ENCODE results near the gene CNOT6.
"Not testable (repeated sequence)": the region's sequence is repeated elsewhere in the genome, so short reads cannot be mapped to it uniquely, and the experiment has no call there.

Gene CNOT6

DNA sequence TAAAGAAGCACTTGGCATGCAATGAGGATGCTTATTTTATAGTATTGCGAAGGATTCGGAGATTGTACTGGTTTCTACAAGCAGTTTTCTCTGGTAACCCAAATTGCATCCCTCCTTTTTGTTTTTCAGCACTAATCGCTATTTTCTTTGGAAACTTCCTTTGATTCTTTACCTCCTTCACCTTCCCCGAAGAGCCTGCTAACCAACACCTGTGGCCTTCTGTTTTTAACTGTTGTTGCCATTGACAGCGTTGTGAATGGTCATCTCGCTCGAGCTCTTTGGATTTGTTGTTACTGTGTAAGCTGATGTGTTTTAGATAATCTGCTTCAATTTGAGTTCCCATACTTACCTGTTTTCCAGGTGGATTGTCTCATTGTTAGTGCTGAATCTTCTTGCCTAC, 1.1 kb downstream of the CNOT6 start:
- H3K27ac ChIP-seq (ENCODE audit: low read length): 0 out of 2 replicates have a peak overlapping the region, but pooled peaks have one; percentile 55
- H2AFZ ChIP-seq (ENCODE audit: low read depth, low read length): no peak overlapping the region
- H3K4me2 ChIP-seq (ENCODE audit: low read length): peak overlapping the region; percentile 92
- peaks cover 60% of the 10 kb centered on the region for H3K79me2 ChIP-seq (ENCODE audit: low read length)
- TF ChIP-seq, protein P1, sequence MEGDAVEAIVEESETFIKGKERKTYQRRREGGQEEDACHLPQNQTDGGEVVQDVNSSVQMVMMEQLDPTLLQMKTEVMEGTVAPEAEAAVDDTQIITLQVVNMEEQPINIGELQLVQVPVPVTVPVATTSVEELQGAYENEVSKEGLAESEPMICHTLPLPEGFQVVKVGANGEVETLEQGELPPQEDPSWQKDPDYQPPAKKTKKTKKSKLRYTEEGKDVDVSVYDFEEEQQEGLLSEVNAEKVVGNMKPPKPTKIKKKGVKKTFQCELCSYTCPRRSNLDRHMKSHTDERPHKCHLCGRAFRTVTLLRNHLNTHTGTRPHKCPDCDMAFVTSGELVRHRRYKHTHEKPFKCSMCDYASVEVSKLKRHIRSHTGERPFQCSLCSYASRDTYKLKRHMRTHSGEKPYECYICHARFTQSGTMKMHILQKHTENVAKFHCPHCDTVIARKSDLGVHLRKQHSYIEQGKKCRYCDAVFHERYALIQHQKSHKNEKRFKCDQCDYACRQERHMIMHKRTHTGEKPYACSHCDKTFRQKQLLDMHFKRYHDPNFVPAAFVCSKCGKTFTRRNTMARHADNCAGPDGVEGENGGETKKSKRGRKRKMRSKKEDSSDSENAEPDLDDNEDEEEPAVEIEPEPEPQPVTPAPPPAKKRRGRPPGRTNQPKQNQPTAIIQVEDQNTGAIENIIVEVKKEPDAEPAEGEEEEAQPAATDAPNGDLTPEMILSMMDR (IDR thresholded peaks at IDR 0.05; ENCODE audit: low read depth, low read length): no peak
- no peak for TF ChIP-seq EZH2phosphoT487 (IDR thresholded peaks at IDR 0.05; ENCODE audit: low read depth)
- H3K9ac ChIP-seq (ENCODE audit: low read length): peak overlapping the region; percentile 82
- no peaks in the 10 kb centered on the region for H3K27me3 ChIP-seq (ENCODE audit: low read depth, low read length)
- peaks cover 42% of the 10 kb centered on the region for H4K20me1 ChIP-seq (ENCODE audit: insufficient read depth, low read length)
- no peaks in the 10 kb centered on the region for H3K9me3 ChIP-seq (ENCODE audit: insufficient read depth, low read length)
- peak overlapping the region; percentile 86 for H3K4me3 ChIP-seq (ENCODE audit: low read length)
- peaks cover 18% of the 10 kb centered on the region for H3K36me3 ChIP-seq (replicated peaks; ENCODE audit: low read depth, low read length)
- peaks cover 15% of the 10 kb centered on the region for H3K4me1 ChIP-seq (ENCODE audit: low read length)

DNA sequence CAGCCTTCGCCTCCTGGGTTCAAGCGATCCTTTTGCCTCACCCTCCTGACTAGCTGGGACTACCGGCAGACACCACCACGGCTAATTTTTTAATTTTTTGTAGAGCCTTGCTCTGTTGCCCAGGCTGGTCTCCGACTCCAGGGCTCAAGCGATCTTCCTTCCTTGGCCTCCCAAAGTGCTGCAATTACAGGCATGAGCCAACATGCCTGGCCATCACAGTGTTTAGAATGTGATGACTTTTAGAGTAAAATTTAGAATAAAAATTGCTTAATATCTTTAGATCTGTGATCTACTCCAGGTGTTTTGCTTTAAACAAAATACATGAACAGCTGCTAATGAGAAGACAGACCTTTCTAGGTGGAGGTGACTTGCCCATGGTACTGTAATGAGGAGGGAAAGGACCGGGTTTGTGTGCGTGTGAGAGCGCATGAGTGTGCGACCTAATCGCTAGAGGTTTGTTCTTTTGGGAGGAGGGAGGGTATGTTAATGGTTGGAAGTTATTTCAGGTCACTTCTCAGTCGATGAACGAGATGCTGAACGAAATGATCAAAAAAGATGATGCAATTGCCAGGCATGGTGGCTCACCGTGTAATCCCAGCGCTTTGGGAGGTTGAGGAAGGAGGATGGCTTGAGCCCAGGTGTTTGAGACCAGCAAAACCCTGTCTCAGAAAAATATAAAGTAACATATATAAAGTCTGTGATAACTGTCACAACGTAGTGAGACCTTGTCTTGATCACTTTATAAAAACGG, 2.0 kb downstream of the CNOT6 start:
- Histone ChIP-seq H3K79me2 (ENCODE audit: low read length) (peaks cover 69% of the 10 kb centered on the region), H3K4me3 (ENCODE audit: low read length) (no peak overlapping the region), H3K4me2 (ENCODE audit: low read length) (peak overlapping the region; percentile 92), H4K20me1 (ENCODE audit: insufficient read depth, low read length) (peaks cover 48% of the 10 kb centered on the region), H2AFZ (ENCODE audit: low read depth, low read length) (no peak overlapping the region), H3K9me3 (ENCODE audit: insufficient read depth, low read length) (no peaks in the 10 kb centered on the region), H3K27ac (ENCODE audit: low read length) (no peak overlapping the region), H3K9ac (ENCODE audit: low read length) (no peak overlapping the region), H3K27me3 (ENCODE audit: low read depth, low read length) (no peaks in the 10 kb centered on the region), H3K4me1 (ENCODE audit: low read length) (peaks cover 15% of the 10 kb centered on the region), H3K36me3 (replicated peaks; ENCODE audit: low read depth, low read length) (peaks cover 18% of the 10 kb centered on the region)
- TF ChIP-seq, protein P1 (IDR thresholded peaks at IDR 0.05; ENCODE audit: low read depth, low read length): no peak

DNA sequence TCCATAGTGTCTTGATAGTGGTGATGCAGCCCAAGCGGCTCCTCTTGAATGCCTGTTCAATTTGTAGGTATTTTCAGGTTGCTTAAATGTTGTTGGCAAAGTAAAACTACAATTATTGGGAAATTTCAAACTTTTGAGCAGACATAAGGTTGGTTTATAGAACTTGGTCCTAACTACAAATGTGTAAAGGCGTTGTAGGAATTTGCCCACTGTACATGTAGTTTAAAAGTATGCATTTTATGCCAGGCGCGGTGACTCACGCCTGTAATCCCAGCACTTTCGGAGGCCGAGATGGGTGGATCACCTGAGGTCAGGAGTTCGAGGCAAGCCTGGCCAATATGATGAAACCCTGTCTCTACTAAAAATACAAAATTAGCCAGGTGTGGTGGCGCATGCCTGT, 2.6 kb downstream of the CNOT6 start:
- H3K79me2 ChIP-seq (ENCODE audit: low read length): peaks cover 76% of the 10 kb centered on the region
- H3K4me1 ChIP-seq (ENCODE audit: low read length): peaks cover 15% of the 10 kb centered on the region
- peaks cover 54% of the 10 kb centered on the region for H4K20me1 ChIP-seq (ENCODE audit: insufficient read depth, low read length)
- H2AFZ ChIP-seq (ENCODE audit: low read depth, low read length); H3K4me3 ChIP-seq (ENCODE audit: low read length); H3K9ac ChIP-seq (ENCODE audit: low read length); H3K27me3 ChIP-seq (ENCODE audit: low read depth, low read length); H3K9me3 ChIP-seq (ENCODE audit: insufficient read depth, low read length); H3K4me2 ChIP-seq (ENCODE audit: low read length); H3K27ac ChIP-seq (ENCODE audit: low read length): not testable (repeated sequence)
- H3K36me3 ChIP-seq (replicated peaks; ENCODE audit: low read depth, low read length): peaks cover 18% of the 10 kb centered on the region

DNA sequence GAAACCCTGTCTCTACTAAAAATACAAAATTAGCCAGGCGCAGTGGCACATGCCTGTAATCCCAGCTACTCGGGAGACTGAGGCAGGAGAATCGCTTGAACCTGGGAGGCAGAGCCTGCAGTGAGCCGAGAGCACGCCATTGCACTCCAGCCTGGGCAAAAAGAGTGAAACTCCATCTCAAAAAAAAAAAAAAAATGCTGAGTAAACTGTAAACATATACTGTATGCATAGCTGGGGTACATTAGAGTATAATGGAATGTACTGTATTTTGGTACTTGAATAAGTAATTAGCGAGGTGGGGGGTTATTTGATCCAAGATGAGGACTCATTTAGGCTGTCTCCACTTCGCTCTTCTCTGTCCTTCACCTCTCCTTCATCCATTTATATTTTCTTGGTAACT, 3.7 kb downstream of the CNOT6 start:
- not testable (repeated sequence) for H2AFZ ChIP-seq (ENCODE audit: low read depth, low read length); H3K27ac ChIP-seq (ENCODE audit: low read length); H3K27me3 ChIP-seq (ENCODE audit: low read depth, low read length); H3K9ac ChIP-seq (ENCODE audit: low read length); H3K4me3 ChIP-seq (ENCODE audit: low read length); H3K4me2 ChIP-seq (ENCODE audit: low read length); H3K9me3 ChIP-seq (ENCODE audit: insufficient read depth, low read length)
- peaks cover 86% of the 10 kb centered on the region for H3K79me2 ChIP-seq (ENCODE audit: low read length)
- peaks cover 61% of the 10 kb centered on the region for H4K20me1 ChIP-seq (ENCODE audit: insufficient read depth, low read length)
- H3K36me3 ChIP-seq (replicated peaks; ENCODE audit: low read depth, low read length): peaks cover 21% of the 10 kb centered on the region
- H3K4me1 ChIP-seq (ENCODE audit: low read length): peaks cover 15% of the 10 kb centered on the region

DNA sequence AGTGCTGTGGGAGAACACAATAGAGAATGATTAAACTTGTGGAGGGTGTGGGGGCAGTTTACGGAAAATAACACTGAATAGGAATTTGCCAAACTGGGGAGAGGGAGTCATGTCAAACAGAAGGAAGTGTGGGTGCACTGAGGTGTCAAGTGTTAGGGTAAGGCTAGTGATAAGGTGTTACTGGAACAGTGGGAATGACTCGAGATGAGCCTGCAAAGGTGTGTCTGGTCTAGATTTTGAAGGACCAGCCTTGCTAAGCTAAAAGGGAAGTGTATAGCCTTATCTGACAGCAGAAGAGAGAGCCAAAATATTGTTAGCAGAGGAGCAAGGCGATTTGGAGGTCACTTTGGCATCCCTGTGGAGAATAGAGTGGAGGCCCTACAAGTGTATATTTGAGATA, 4.2 kb downstream of the CNOT6 start:
- H3K9me3 ChIP-seq (ENCODE audit: insufficient read depth, low read length): no peaks in the 10 kb centered on the region
- no peak overlapping the region for H3K4me2 ChIP-seq (ENCODE audit: low read length)
- H4K20me1 ChIP-seq (ENCODE audit: insufficient read depth, low read length): peaks cover 61% of the 10 kb centered on the region
- H3K36me3 ChIP-seq (replicated peaks; ENCODE audit: low read depth, low read length): peaks cover 21% of the 10 kb centered on the region
- H3K27ac ChIP-seq (ENCODE audit: low read length): no peak overlapping the region
- peaks cover 12% of the 10 kb centered on the region for H3K4me1 ChIP-seq (ENCODE audit: low read length)
- H3K79me2 ChIP-seq (ENCODE audit: low read length): peaks cover 91% of the 10 kb centered on the region
- H3K4me3 ChIP-seq (ENCODE audit: low read length): no peak overlapping the region
- H3K27me3 ChIP-seq (ENCODE audit: low read depth, low read length): no peaks in the 10 kb centered on the region
- no peak overlapping the region for H2AFZ ChIP-seq (ENCODE audit: low read depth, low read length)
- H3K9ac ChIP-seq (ENCODE audit: low read length): no peak overlapping the region
- TF ChIP-seq EZH2phosphoT487 (IDR thresholded peaks at IDR 0.05; ENCODE audit: low read depth): no peak
- TF ChIP-seq, protein P1 (IDR thresholded peaks at IDR 0.05; ENCODE audit: low read depth, low read length): no peak
